Spleen (tissue), 7 donors: Measurements from ENCODE around the gene ACHE.

ENCODE experiments used
- POLR2A ChIP-seq, 3 donors: fragments of 450-650 bp; IDR thresholded peaks; one replicate each; pipeline ENCODE4 v1.5.1; 2017; ENCODE audit warnings: antibody characterized with exemption in 3 of 3, mild to moderate bottlenecking in 1 of 3
- TF ChIP-seq, protein P1 (sequence below), 11 experiments: fragments of 200-600 bp in 7 of 11; fragments of 450-650 bp in 4 of 11; sonication (generic) in 4 of 11; IDR thresholded peaks in 8 of 11; conservative IDR thresholded peaks in 3 of 11; 1 replicate in 7 of 11; 2 replicates in 4 of 11; pipeline versions ENCODE4 v1.4.0 to v1.8.0; 2016 to 2021; ENCODE audit warnings: antibody characterized with exemption in 11 of 11, inconsistent platforms in 4 of 11, mild to moderate bottlenecking in 1 of 11
- donor health status: DM: no; HTN: no; CAD: no; lungs with moderate emphysema.
- donor health status: DM: no; HTN: no; CAD: no.
- donor health status: DM: no; HTN: no; CAD: no.

DNA sequence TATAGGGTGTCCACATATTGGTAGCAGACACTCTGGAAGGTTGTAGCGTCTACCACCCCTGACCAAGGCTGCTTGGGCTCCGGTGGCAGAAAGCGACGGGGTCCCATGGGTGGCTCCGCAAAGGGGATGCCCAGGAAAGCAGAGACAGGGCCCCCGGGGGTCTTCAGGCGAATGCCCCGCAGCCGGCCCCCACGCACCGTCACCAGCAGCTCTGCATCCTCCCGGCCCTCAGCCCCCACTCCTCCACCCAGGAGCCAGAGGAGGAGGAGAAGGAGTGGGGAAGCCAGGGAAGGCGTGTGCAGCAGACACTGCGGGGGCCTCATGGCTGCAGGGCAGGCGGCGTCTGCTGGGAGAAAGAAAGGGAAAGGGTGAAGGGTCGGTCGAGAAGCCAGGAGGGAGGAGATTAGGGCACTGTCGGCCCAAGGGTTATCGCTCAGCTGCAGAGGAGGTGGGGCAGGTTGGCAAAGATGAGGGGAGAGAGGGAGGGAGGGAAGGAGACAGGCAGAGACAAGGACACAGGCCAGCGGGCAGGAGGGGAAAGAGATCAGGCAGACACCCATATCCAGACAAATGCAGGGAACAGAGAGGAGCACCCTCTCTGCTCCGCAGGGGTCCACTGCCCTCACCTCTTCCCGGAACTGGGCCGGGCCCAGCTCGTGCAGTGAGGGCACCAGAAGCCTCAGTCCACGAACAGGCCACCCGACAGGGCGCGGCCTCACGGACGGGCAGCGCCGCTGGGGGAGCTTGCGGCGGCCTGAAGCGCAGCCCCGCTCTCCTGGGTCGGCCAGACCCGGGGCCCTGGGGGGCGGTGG, 1.6 kb downstream of the ACHE start:
- TF ChIP-seq, protein P1, sequence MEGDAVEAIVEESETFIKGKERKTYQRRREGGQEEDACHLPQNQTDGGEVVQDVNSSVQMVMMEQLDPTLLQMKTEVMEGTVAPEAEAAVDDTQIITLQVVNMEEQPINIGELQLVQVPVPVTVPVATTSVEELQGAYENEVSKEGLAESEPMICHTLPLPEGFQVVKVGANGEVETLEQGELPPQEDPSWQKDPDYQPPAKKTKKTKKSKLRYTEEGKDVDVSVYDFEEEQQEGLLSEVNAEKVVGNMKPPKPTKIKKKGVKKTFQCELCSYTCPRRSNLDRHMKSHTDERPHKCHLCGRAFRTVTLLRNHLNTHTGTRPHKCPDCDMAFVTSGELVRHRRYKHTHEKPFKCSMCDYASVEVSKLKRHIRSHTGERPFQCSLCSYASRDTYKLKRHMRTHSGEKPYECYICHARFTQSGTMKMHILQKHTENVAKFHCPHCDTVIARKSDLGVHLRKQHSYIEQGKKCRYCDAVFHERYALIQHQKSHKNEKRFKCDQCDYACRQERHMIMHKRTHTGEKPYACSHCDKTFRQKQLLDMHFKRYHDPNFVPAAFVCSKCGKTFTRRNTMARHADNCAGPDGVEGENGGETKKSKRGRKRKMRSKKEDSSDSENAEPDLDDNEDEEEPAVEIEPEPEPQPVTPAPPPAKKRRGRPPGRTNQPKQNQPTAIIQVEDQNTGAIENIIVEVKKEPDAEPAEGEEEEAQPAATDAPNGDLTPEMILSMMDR (IDR thresholded peaks at IDR 0.05 in 8 of 11, conservative IDR thresholded peaks at IDR 0.05 in 3 of 11), result no peak
- TF ChIP-seq POLR2A (IDR thresholded peaks at IDR 0.05), result no peak
